Activated T-helper 1 cell treated with Interleukin-2 at 50 U/mL for 16 hours (primary cell): ENCODE results near the gene ORC4.

Source experiments
- DNase-seq: peaks from one replicate; pipeline ENCODE4 v3.0.0-alpha.2; 2020; ENCODE audit warnings: low read depth

The ORC4 gene

GRCh38 chr2:147927053-147927588 is 93.4 kb downstream of the ORC4 start:
- DNase-seq: no peak

- no peak for DNase-seq
Observed at GRCh38 chr2:147925886-147926285, 94.7 kb downstream of the ORC4 start.

GRCh38 chr2:147924647-147925046 is 95.9 kb downstream of the ORC4 start:
- no peak for DNase-seq

- no peak for DNase-seq
Observed at GRCh38 chr2:147923846-147924245, 96.7 kb downstream of the ORC4 start.

- no peak for DNase-seq
Observed at GRCh38 chr2:147917161-147917560, 103.4 kb downstream of the ORC4 start.

- DNase-seq: no peak
Observed at GRCh38 chr2:147916723-147917122, 103.8 kb downstream of the ORC4 start.

- no peak for DNase-seq
Observed at GRCh38 chr2:147916067-147916466, 104.5 kb downstream of the ORC4 start.

GRCh38 chr2:147913701-147914480 is 106.6 kb downstream of the ORC4 start:
- DNase-seq: no peak

- no peak for DNase-seq
Observed at GRCh38 chr2:147910990-147911473, 109.5 kb downstream of the ORC4 start.

GRCh38 chr2:147909178-147909577 is 111.4 kb downstream of the ORC4 start:
- DNase-seq: no peak

- DNase-seq: no peak
Observed at GRCh38 chr2:147904051-147904450, 116.5 kb downstream of the ORC4 start.

- DNase-seq: no peak
Observed at GRCh38 chr2:147888680-147889079, 131.9 kb downstream of the ORC4 start.

- DNase-seq: no peak
Observed at GRCh38 chr2:147886136-147886535, 134.4 kb downstream of the ORC4 start.

GRCh38 chr2:147884830-147885229 is 135.7 kb downstream of the ORC4 start:
- no peak for DNase-seq

GRCh38 chr2:147882631-147883030 is 137.9 kb downstream of the ORC4 start:
- DNase-seq: no peak
